Trophoblast cell (in vitro differentiated cells and primary cell): ENCODE measurements around the gene FAM184B.

Source experiments
- DNase-seq, 2 donors: peaks; one replicate each; pipeline ENCODE4 v3.0.0-alpha.2; 2016
- H2AFZ ChIP-seq: 2 replicates; pipeline ENCODE4 v1.6.1; 2013; ENCODE audit warnings: low read length, moderate library complexity, mild to moderate bottlenecking; ENCODE audit not compliant: insufficient read depth, poor library complexity
- H2AK5ac ChIP-seq: 2 replicates; pipeline ENCODE4 v1.6.1; 2013; ENCODE audit warnings: mild to moderate bottlenecking, low read length
- H2BK120ac ChIP-seq: 2 replicates; pipeline ENCODE4 v1.6.1; 2013; ENCODE audit warnings: low read length, mild to moderate bottlenecking, moderate library complexity; ENCODE audit not compliant: insufficient read depth, poor library complexity
- H2BK12ac ChIP-seq: 2 replicates; pipeline ENCODE4 v1.6.1; 2013; ENCODE audit warnings: mild to moderate bottlenecking, low read length, moderate library complexity
- H2BK5ac ChIP-seq: 2 replicates; pipeline ENCODE4 v1.6.1; 2013; ENCODE audit warnings: low read length, low read depth, moderate library complexity, mild to moderate bottlenecking; ENCODE audit not compliant: poor library complexity
- H3K14ac ChIP-seq: 2 replicates; pipeline ENCODE4 v1.6.1; 2013; ENCODE audit warnings: mild to moderate bottlenecking, low read length
- H3K18ac ChIP-seq: 2 replicates; pipeline ENCODE4 v1.6.1; 2013; ENCODE audit warnings: mild to moderate bottlenecking, low read length
- H3K23ac ChIP-seq: 2 replicates; pipeline ENCODE4 v1.6.1; 2013; ENCODE audit warnings: low read length
- H3K27ac ChIP-seq: 2 replicates; pipeline ENCODE4 v1.5.1; 2013; ENCODE audit warnings: low read depth, mild to moderate bottlenecking, inconsistent platforms, low read length, moderate library complexity
- H3K27me3 ChIP-seq: 2 replicates; pipeline ENCODE4 v1.6.1; 2013; ENCODE audit warnings: inconsistent platforms, mild to moderate bottlenecking, low read length, moderate library complexity; ENCODE audit not compliant: insufficient read depth
- H3K36me3 ChIP-seq, 2 experiments: 1 replicate in 1 of 2; 2 replicates in 1 of 2; pipeline ENCODE4 v1.6.1; 2013; ENCODE audit warnings: low read length in 2 of 2, mild to moderate bottlenecking in 2 of 2, moderate library complexity in 1 of 2; ENCODE audit not compliant: insufficient read depth in 2 of 2, control insufficient read depth in 1 of 2
- H3K4ac ChIP-seq: 2 replicates; pipeline ENCODE4 v1.6.1; 2013; ENCODE audit warnings: low read depth, mild to moderate bottlenecking, low read length, moderate library complexity
- H3K4me1 ChIP-seq, 2 experiments: 1 replicate in 1 of 2; 2 replicates in 1 of 2; pipeline ENCODE4 v1.6.1; 2013; ENCODE audit warnings: low read length in 2 of 2, mild to moderate bottlenecking in 2 of 2, moderate library complexity in 1 of 2; ENCODE audit not compliant: insufficient read depth in 2 of 2, control insufficient read depth in 1 of 2
- H3K4me2 ChIP-seq: 2 replicates; pipeline ENCODE4 v1.6.1; 2013; ENCODE audit warnings: inconsistent platforms, mild to moderate bottlenecking, low read length, moderate library complexity
- H3K4me3 ChIP-seq: 2 replicates; pipeline ENCODE4 v1.5.1; 2013; ENCODE audit warnings: mild to moderate bottlenecking, low read depth, low read length, inconsistent platforms
- H3K79me1 ChIP-seq: one replicate; pipeline ENCODE4 v1.6.1; 2013; ENCODE audit warnings: low read length
- H3K79me2 ChIP-seq: 2 replicates; pipeline ENCODE4 v1.6.1; 2013; ENCODE audit warnings: low read length, mild to moderate bottlenecking; ENCODE audit not compliant: control insufficient read depth, insufficient read depth, poor library complexity
- H3K9ac ChIP-seq: 2 replicates; pipeline ENCODE4 v1.6.1; 2013; ENCODE audit warnings: mild to moderate bottlenecking, low read length
- H3K9me3 ChIP-seq: 2 replicates; pipeline ENCODE4 v1.6.1; 2013; ENCODE audit warnings: low read depth, mild to moderate bottlenecking, control low read depth, inconsistent platforms, low read length; ENCODE audit not compliant: insufficient read depth
- H4K12ac ChIP-seq: 2 replicates; pipeline ENCODE4 v1.6.1; 2013; ENCODE audit warnings: low read depth, mild to moderate bottlenecking, low read length, moderate library complexity
- H4K8ac ChIP-seq: 2 replicates; pipeline ENCODE4 v1.6.1; 2013; ENCODE audit warnings: low read depth, mild to moderate bottlenecking, low read length, moderate library complexity
- H4K91ac ChIP-seq: one replicate; pipeline ENCODE4 v1.6.1; 2013; ENCODE audit warnings: low read depth, mild to moderate bottlenecking, low read length, moderate library complexity
- WGBS: extraction: QIAGEN DNeasy Blood & Tissue Kit; methylation state at CpG from one replicate; pipeline ENCODE4 v1.1.7; 2013; ENCODE audit warnings: missing lambda C conversion rate; ENCODE audit not compliant: insufficient read length, insufficient coverage; ENCODE audit errors: extremely low coverage; 5-methylcytosine and 5-hydroxymethylcytosine counted together

Gene FAM184B

GRCh38 chr4:17583276-17583675 is 198.1 kb downstream of the FAM184B start:
- H3K9me3 ChIP-seq, result no peaks in the 10 kb centered on the region
- no peak overlapping the region for H3K4me3 ChIP-seq
- no peak overlapping the region for H3K23ac ChIP-seq
- H3K79me2 ChIP-seq, result no peaks in the 10 kb centered on the region
- no peak for DNase-seq
- H3K36me3 ChIP-seq, result peaks cover 27 to 39% of the 10 kb centered on the region in 2 experiments
- H3K27me3 ChIP-seq, result no peaks in the 10 kb centered on the region
- H3K27ac ChIP-seq, result no peak overlapping the region
- no peak overlapping the region for H4K12ac ChIP-seq
- H3K79me1 ChIP-seq, result no peaks in the 10 kb centered on the region
- no peak overlapping the region for H2BK12ac ChIP-seq
- WGBS, result no CpG with 5 or more reads among the region's 9 CpGs
- H3K4me1 ChIP-seq, result peaks cover 1% of the 10 kb centered on the region in 2 experiments
- H4K91ac ChIP-seq, result no peak overlapping the region
- no peak overlapping the region for H3K4ac ChIP-seq
- H3K4me2 ChIP-seq, result no peak overlapping the region
- H2BK5ac ChIP-seq, result no peak overlapping the region
- H4K8ac ChIP-seq, result no peak overlapping the region
- no peak overlapping the region for H3K14ac ChIP-seq
- no peak overlapping the region for H2AFZ ChIP-seq
- no peak overlapping the region for H3K18ac ChIP-seq
- no peak overlapping the region for H3K9ac ChIP-seq
- H2BK120ac ChIP-seq, result no peak overlapping the region
- no peak overlapping the region for H2AK5ac ChIP-seq

GRCh38 chr4:17580969-17581368 is 200.5 kb downstream of the FAM184B start:
- no peak overlapping the region for H3K4me3 ChIP-seq
- H2AFZ ChIP-seq, result no peak overlapping the region
- no peaks in the 10 kb centered on the region for H3K27me3 ChIP-seq
- H3K14ac ChIP-seq, result no peak overlapping the region
- no peak overlapping the region for H4K8ac ChIP-seq
- H2BK12ac ChIP-seq, result no peak overlapping the region
- no peak overlapping the region for H3K4me2 ChIP-seq
- DNase-seq, result no peak
- peaks cover 6 to 7% of the 10 kb centered on the region in 2 experiments for H3K4me1 ChIP-seq
- H3K9me3 ChIP-seq, result no peaks in the 10 kb centered on the region
- H2BK5ac ChIP-seq, result no peak overlapping the region
- H4K12ac ChIP-seq, result no peak overlapping the region
- H3K79me2 ChIP-seq, result peaks cover 5% of the 10 kb centered on the region
- H3K23ac ChIP-seq, result no peak overlapping the region
- H3K18ac ChIP-seq, result no peak overlapping the region
- no CpG with 5 or more reads among the region's 7 CpGs for WGBS
- peaks cover 23 to 33% of the 10 kb centered on the region in 2 experiments for H3K36me3 ChIP-seq
- no peak overlapping the region for H3K4ac ChIP-seq
- H2AK5ac ChIP-seq, result no peak overlapping the region
- H3K27ac ChIP-seq, result no peak overlapping the region
- no peak overlapping the region for H4K91ac ChIP-seq
- peaks cover 7% of the 10 kb centered on the region for H3K79me1 ChIP-seq
- H2BK120ac ChIP-seq, result no peak overlapping the region
- H3K9ac ChIP-seq, result no peak overlapping the region
